CD4-positive, alpha-beta memory T cell (primary cell): Measurements from ENCODE around the gene RALGPS2. TPM values are rescaled to one million over a fixed set of nuclear protein-coding genes. Genes with fewer than 3 reads are reported as not detected.

Experiments used
- CTCF ChIA-PET: fragments of 350-600 bp; sonication (Branson Sonifier 250); formaldehyde crosslinking; loops from one replicate; lab custom pipeline; 2021; ENCODE audit warnings: inconsistent platforms; ENCODE audit not compliant: partially characterized antibody; lab: Charles Lee
- POLR2A ChIA-PET: fragments of 350-600 bp; sonication (Branson Sonifier 250); formaldehyde crosslinking; loops from one replicate; lab custom pipeline; 2021; ENCODE audit not compliant: partially characterized antibody; lab: Charles Lee
- DNase-seq, 5 donors: peaks; one replicate each; pipeline versions ENCODE4 v3.0.0 to v3.0.0-alpha.2; 2020 to 2022; ENCODE audit warnings: mixed read lengths in 1 of 5
- H3K27ac ChIP-seq: one replicate; pipeline ENCODE4 v1.7.0; 2013; ENCODE audit warnings: low read depth, low read length
- H3K27me3 ChIP-seq: 2 replicates; pipeline ENCODE4 v1.7.0; 2013; ENCODE audit warnings: mild to moderate bottlenecking, low read length, moderate library complexity; ENCODE audit not compliant: insufficient read depth
- H3K36me3 ChIP-seq: 2 replicates; pipeline ENCODE4 v1.7.0; 2013; ENCODE audit warnings: mild to moderate bottlenecking, low read length, moderate library complexity; ENCODE audit not compliant: insufficient read depth
- H3K4me1 ChIP-seq: 2 replicates; pipeline ENCODE4 v1.7.0; 2013; ENCODE audit warnings: mild to moderate bottlenecking, low read length, moderate library complexity; ENCODE audit not compliant: insufficient read depth
- H3K4me3 ChIP-seq, 2 donors: one replicate each; pipeline ENCODE4 v1.7.0; 2013; ENCODE audit warnings: low read length in 2 of 2, mild to moderate bottlenecking in 1 of 2
- H3K9me3 ChIP-seq, 2 donors: one replicate each; pipeline ENCODE4 v1.7.0; 2013; ENCODE audit warnings: low read length in 2 of 2, control low read depth in 1 of 2; ENCODE audit not compliant: control insufficient read depth in 1 of 2
- H3K27ac Mint-ChIP-seq, 7 donors: one replicate each; pipeline ENCODE4 v1.8.0; 2020 to 2021; ENCODE audit warnings: mixed read lengths in 7 of 7, mild to moderate bottlenecking in 6 of 7, inconsistent platforms in 3 of 7, moderate library complexity in 3 of 7
- H3K27me3 Mint-ChIP-seq, 2 donors: one replicate each; pipeline ENCODE4 v1.8.0; 2020 to 2021; ENCODE audit warnings: mixed read lengths in 2 of 2
- H3K36me3 Mint-ChIP-seq, 2 donors: one replicate each; pipeline ENCODE4 v1.8.0; 2020 to 2021; ENCODE audit warnings: mixed read lengths in 2 of 2, inconsistent platforms in 1 of 2, mild to moderate bottlenecking in 1 of 2
- H3K4me1 Mint-ChIP-seq, 4 donors: one replicate each; pipeline ENCODE4 v1.8.0; 2020 to 2021; ENCODE audit warnings: mixed read lengths in 4 of 4, mild to moderate bottlenecking in 1 of 4
- H3K4me3 Mint-ChIP-seq, 8 donors: one replicate each; pipeline ENCODE4 v1.8.0; 2020 to 2021; ENCODE audit warnings: mixed read lengths in 8 of 8, mild to moderate bottlenecking in 7 of 8, moderate library complexity in 6 of 8, inconsistent platforms in 3 of 8
- H3K9me3 Mint-ChIP-seq, 8 donors: one replicate each; pipeline ENCODE4 v1.8.0; 2020 to 2021; ENCODE audit warnings: mixed read lengths in 8 of 8, mild to moderate bottlenecking in 5 of 8, inconsistent platforms in 3 of 8, moderate library complexity in 1 of 8
- intact Hi-C: fragments of 100-400 bp; cut with micrococcal nuclease; formaldehyde crosslinking; loops from one replicate; pipeline ENCODE4 v1.15.1; 2023
- polyA plus RNA-seq, 2 donors: library from polyadenylated mRNA; unstranded; fragments of 300-500 nt; fragmentation: Illumina TruSeq; gene quantifications; one replicate each; pipeline ENCODE4 v1.2.3, GENCODE V29; 2021
- total RNA-seq, 2 experiments: library from RNA; stranded (reverse); gene quantifications; one replicate each; pipeline ENCODE4 v1.2.3, GENCODE V29; 2021

Gene RALGPS2
- total and polyA plus RNA-seq, 4 experiments from 2014 or later: 1.6 to 15.0 (median 7.8) TPM

DNA sequence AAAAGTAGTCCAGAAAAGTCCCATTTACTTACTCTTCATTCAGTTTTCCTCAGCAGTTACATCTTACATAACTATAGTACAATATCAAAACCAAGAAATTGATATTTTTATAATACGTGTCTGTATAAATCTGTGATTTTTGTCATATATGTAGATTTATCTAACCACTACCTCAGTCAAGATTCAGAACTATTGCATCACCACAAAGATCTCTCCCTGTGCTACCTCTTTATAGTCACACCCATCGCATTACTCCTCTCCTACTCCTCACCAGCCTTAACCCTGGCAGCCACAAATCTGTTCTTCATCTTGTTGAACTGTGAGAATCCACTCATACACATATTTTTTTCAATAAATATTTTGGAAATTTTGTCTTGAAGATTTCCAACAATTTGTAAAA is 72.5 kb downstream of the RALGPS2 start:
- Histone ChIP-seq H3K4me3 (no peak overlapping the region), H3K4me1 (no peaks in the 10 kb centered on the region), H3K27ac (no peak overlapping the region), H3K9me3 (no peaks in the 10 kb centered on the region), H3K36me3 (no peaks in the 10 kb centered on the region), H3K27me3 (no peaks in the 10 kb centered on the region)
- Mint-ChIP-seq H3K4me3 (no peak overlapping the region), H3K9me3 (peaks cover 0 to 9% (median 3%) of the 10 kb centered on the region in 8 donors), H3K27ac (no peak overlapping the region), H3K4me1 (no peaks in the 10 kb centered on the region), H3K27me3 (no peaks in the 10 kb centered on the region), H3K36me3 (peaks cover 8 to 13% of the 10 kb centered on the region in 2 donors)
- no peak for DNase-seq
- POLR2A ChIA-PET: no interaction called here
- CTCF ChIA-PET: interaction anchor here (0.6 kb wide), 1 partner anchor 478 kb away, joined by 3 read pairs; no protein-coding TSS in a partner anchor
- intact Hi-C loops: no loop called here

DNA sequence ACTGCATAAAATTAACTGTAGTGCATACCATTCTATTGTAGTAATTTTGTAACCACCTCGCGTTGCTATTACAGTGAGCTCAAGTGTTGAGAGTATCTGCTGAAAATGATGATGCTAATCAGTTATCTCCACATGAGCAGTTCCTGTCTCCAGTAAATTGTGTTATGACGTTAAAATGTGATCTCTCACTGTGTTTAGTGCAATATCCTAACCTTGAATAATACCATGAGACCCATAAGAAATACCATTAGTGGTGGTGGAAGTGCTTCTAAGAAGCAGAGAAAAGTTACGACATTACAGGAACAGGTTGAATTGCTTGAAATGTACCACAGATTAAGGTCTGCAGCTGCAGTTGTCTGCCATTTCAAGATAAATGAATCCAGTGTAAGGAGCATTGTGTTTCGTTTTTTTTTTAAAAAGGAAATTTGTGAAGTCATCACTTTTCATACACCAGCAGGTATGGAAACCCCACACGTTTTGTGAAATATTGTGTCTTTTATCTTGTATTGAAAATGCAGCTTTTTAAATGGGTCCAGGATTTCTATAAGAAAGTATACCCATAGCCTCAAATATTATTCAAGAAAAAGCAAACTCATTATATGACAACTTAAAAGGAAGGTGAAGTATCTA is 73.3 kb downstream of the RALGPS2 start:
- Mint-ChIP-seq H3K27me3 (no peaks in the 10 kb centered on the region), H3K4me1 (no peaks in the 10 kb centered on the region), H3K9me3 (peaks cover 0 to 9% (median 3%) of the 10 kb centered on the region in 8 donors), H3K27ac (no peak overlapping the region), H3K4me3 (no peak overlapping the region), H3K36me3 (peaks cover 8 to 13% of the 10 kb centered on the region in 2 donors)
- Histone ChIP-seq H3K36me3 (no peaks in the 10 kb centered on the region), H3K9me3 (no peaks in the 10 kb centered on the region), H3K27me3 (no peaks in the 10 kb centered on the region), H3K4me3 (no peak overlapping the region), H3K27ac (no peak overlapping the region), H3K4me1 (no peaks in the 10 kb centered on the region)
- POLR2A ChIA-PET: no interaction called here
- CTCF ChIA-PET: interaction anchor here (0.6 kb wide), 1 partner anchor 477 kb away, joined by 3 read pairs; no protein-coding TSS in a partner anchor
- DNase-seq: no peak
- intact Hi-C loops: no loop called here

- H3K9me3 Mint-ChIP-seq: peaks cover 0 to 8% (median 4%) of the 10 kb centered on the region in 8 donors
- POLR2A ChIA-PET: no interaction called here
- H3K27ac ChIP-seq: no peak overlapping the region
- H3K36me3 Mint-ChIP-seq: peaks cover 4% of the 10 kb centered on the region in 2 donors
- CTCF ChIA-PET: no interaction called here
- H3K27ac Mint-ChIP-seq: no peak overlapping the region
- no peaks in the 10 kb centered on the region for H3K4me1 Mint-ChIP-seq
- H3K9me3 ChIP-seq: no peaks in the 10 kb centered on the region
- no peak for DNase-seq
- H3K36me3 ChIP-seq: no peaks in the 10 kb centered on the region
- H3K27me3 ChIP-seq: no peaks in the 10 kb centered on the region
- no peak overlapping the region for H3K4me3 ChIP-seq
- no peaks in the 10 kb centered on the region for H3K27me3 Mint-ChIP-seq
- H3K4me1 ChIP-seq: no peaks in the 10 kb centered on the region
- H3K4me3 Mint-ChIP-seq: no peak overlapping the region
- intact Hi-C loops: no loop called here
These were observed 77.8 kb downstream of the RALGPS2 start for GRCh38 chr1:178802873-178803272.

DNA sequence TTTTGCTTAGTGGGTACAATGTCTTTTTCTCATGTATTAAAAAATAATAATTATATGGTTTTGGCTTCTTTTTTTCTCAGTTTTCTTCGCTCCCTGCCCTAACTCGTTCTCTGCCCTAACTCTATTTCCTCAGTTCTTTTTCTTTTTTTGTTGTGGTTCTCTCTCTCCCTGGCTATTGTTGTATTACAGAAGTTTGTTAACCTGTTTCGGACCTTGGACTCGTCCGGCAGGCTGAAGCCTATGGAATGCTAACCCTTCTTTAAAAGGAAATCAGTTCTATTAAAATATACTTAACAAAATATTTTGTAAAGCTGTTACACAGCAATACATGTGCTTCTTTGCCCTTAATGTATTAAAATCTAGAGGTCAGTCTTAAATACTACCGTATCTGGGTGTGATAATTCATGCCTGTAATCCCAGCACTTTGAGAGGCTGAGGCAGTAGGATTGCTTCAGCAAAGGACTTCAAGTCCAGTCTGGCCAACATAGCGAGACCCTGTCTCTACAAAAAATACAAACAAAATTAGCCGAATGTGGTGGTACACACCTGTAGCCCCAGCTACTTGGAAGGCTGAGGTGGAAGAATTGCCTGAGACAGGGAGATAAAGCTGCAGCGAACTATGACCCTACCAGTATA is 81.7 kb downstream of the RALGPS2 start:
- Histone ChIP-seq H3K27me3 (no peaks in the 10 kb centered on the region), H3K9me3 (no peaks in the 10 kb centered on the region), H3K4me1 (no peaks in the 10 kb centered on the region), H3K4me3 (no peak overlapping the region), H3K36me3 (no peaks in the 10 kb centered on the region), H3K27ac (no peak overlapping the region)
- no peak for DNase-seq
- H3K27me3 Mint-ChIP-seq: no peaks in the 10 kb centered on the region
- peaks cover 0 to 4% (median 0%) of the 10 kb centered on the region in 8 donors for H3K9me3 Mint-ChIP-seq
- POLR2A ChIA-PET: no interaction called here
- no peaks in the 10 kb centered on the region for H3K4me1 Mint-ChIP-seq
- H3K4me3 Mint-ChIP-seq: no peak overlapping the region
- no peaks in the 10 kb centered on the region for H3K36me3 Mint-ChIP-seq
- H3K27ac Mint-ChIP-seq: no peak overlapping the region
- CTCF ChIA-PET: no interaction called here
- intact Hi-C loops: no loop called here

- POLR2A ChIA-PET: no interaction called here
- Mint-ChIP-seq H3K36me3 (peaks cover 0 to 4% of the 10 kb centered on the region in 2 donors), H3K27me3 (no peaks in the 10 kb centered on the region), H3K4me3 (no peak overlapping the region), H3K4me1 (no peaks in the 10 kb centered on the region), H3K9me3 (peaks cover 0 to 4% (median 0%) of the 10 kb centered on the region in 8 donors), H3K27ac (no peak overlapping the region)
- Histone ChIP-seq H3K27me3 (no peaks in the 10 kb centered on the region), H3K9me3 (no peaks in the 10 kb centered on the region), H3K4me1 (no peaks in the 10 kb centered on the region), H3K4me3 (no peak overlapping the region), H3K27ac (no peak overlapping the region), H3K36me3 (no peaks in the 10 kb centered on the region)
- intact Hi-C loops: no loop called here
- CTCF ChIA-PET: no interaction called here
- no peak for DNase-seq
These were observed 83.5 kb downstream of the RALGPS2 start for GRCh38 chr1:178808529-178808928.

GRCh38 chr1:178810585-178810984 is 85.5 kb downstream of the RALGPS2 start:
- Mint-ChIP-seq H3K36me3 (peaks cover 5 to 6% of the 10 kb centered on the region in 2 donors), H3K27ac (no peak overlapping the region), H3K4me1 (no peaks in the 10 kb centered on the region), H3K9me3 (peaks cover 0 to 3% (median 0%) of the 10 kb centered on the region in 8 donors), H3K27me3 (no peaks in the 10 kb centered on the region), H3K4me3 (no peak overlapping the region)
- intact Hi-C loops: no loop called here
- no peak overlapping the region for H3K27ac ChIP-seq
- H3K4me3 ChIP-seq: no peak overlapping the region
- POLR2A ChIA-PET: no interaction called here
- CTCF ChIA-PET: no interaction called here
- H3K4me1 ChIP-seq: no peaks in the 10 kb centered on the region
- no peaks in the 10 kb centered on the region for H3K36me3 ChIP-seq
- DNase-seq: no peak
- H3K27me3 ChIP-seq: no peaks in the 10 kb centered on the region
- H3K9me3 ChIP-seq: no peaks in the 10 kb centered on the region

DNA sequence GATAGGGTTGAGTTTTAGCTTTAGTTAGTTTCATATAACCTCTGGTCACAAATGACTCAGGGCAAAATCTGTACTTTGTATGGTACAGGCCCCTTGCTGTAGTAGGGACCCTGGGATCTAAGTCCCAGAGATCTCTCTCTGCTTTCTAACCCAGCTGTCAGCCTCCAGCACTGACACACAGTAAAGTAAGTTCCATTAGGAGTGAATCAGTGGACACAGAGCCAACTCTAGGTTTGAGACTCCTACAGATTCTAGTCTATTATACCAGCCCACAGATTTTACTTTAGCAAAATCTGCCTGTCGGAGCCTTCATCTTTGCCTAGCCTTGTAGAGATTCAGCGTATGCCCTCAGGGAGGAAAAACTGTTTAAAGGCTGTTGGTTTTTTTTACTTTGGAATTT is 93.4 kb downstream of the RALGPS2 start:
- intact Hi-C loops: no loop called here
- Mint-ChIP-seq H3K36me3 (peaks cover 5 to 15% of the 10 kb centered on the region in 2 donors), H3K4me3 (no peak overlapping the region)

More for the DNA sequence above, 93.4 kb downstream of the RALGPS2 start:
- CTCF ChIA-PET: interaction anchor here (0.6 kb wide), 1 partner anchor 499 kb away, joined by 3 read pairs; no protein-coding TSS in a partner anchor
- Mint-ChIP-seq H3K27ac (no peak overlapping the region), H3K4me1 (no peaks in the 10 kb centered on the region), H3K9me3 (peaks cover 0 to 1% (median 0%) of the 10 kb centered on the region in 8 donors), H3K27me3 (no peaks in the 10 kb centered on the region)
- Histone ChIP-seq H3K9me3 (no peaks in the 10 kb centered on the region), H3K27me3 (no peaks in the 10 kb centered on the region), H3K27ac (no peak overlapping the region), H3K4me1 (no peaks in the 10 kb centered on the region), H3K4me3 (no peak overlapping the region), H3K36me3 (no peaks in the 10 kb centered on the region)
- POLR2A ChIA-PET: no interaction called here
- no peak for DNase-seq
